Progenitor cell of endocrine pancreas (in vitro differentiated cells): ENCODE results near the gene ADAMTS17. TPM values are rescaled to one million over a fixed set of nuclear protein-coding genes. Genes with fewer than 3 reads are reported as not detected.

Experiments
- DNase-seq: peaks from one replicate; pipeline ENCODE4 v3.0.0; 2021; ENCODE audit warnings: low spot score; ENCODE audit not compliant: unreplicated experiment
- H3K27ac Mint-ChIP-seq: 2 replicates; pipeline ENCODE4 v1.8.0; 2021; ENCODE audit warnings: mild to moderate bottlenecking, moderate library complexity, mixed read lengths
- H3K27me3 Mint-ChIP-seq: 2 replicates; pipeline ENCODE4 v1.8.0; 2021; ENCODE audit warnings: mixed read lengths
- H3K36me3 Mint-ChIP-seq: 2 replicates; pipeline ENCODE4 v1.8.0; 2022; ENCODE audit warnings: mixed read lengths; ENCODE audit not compliant: insufficient read depth
- H3K4me1 Mint-ChIP-seq: 2 replicates; pipeline ENCODE4 v1.8.0; 2021; ENCODE audit warnings: low read depth, mixed read lengths
- H3K4me3 Mint-ChIP-seq: 2 replicates; pipeline ENCODE4 v1.8.0; 2021; ENCODE audit warnings: low read depth, mild to moderate bottlenecking, moderate library complexity, mixed read lengths
- H3K9me3 Mint-ChIP-seq: 2 replicates; pipeline ENCODE4 v1.8.0; 2021; ENCODE audit warnings: low read depth, mixed read lengths
- total RNA-seq: library from RNA; stranded (reverse); gene quantifications from 2 replicates; pipeline ENCODE4 v1.2.1, GENCODE V29; 2021
- TF ChIP-seq, protein P1 (sequence below): fragments of 200-600 bp; sonication (generic); IDR thresholded peaks from one replicate; pipeline ENCODE4 v1.5.0; 2021; ENCODE audit warnings: antibody characterized with exemption, mild to moderate bottlenecking; ENCODE audit not compliant: unreplicated experiment

The ADAMTS17 gene
- total RNA-seq, 1 donor from 2014 or later: 3.5 TPM

DNA sequence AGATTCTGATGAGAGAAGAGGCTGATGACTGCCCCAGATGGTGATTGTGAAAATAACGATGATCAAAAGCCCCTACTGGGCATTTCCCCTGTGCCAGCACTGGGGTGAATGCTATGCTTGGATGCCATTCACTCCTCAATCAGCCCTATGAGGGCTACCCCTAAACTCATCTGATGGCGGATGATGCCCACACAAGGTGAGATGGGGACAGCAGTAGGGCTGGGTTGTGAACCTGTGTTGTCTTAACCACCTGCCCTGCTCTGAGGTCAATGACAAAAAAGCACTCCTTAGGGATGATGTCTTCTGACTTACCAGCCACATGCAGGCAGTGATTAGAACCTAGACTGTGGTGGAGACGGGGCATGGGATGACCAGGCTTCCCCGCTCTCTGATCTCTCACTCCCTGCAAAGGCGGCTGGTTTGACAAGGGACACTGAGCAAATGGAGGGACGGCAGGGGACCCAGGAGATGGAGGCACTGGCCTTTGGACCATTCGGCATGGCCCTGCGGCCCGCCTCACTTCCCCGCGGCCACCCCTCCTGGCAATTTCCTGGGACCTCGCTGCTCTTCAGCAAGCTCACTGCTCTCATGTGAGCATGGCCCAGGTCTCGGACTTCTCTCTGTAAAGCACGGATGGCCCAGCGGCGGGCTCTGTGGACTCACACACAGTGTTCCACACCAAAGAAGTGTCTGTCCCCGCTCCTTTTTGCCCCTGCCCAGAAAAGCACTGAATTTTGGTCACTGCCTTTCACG is 357.1 kb downstream of the ADAMTS17 start:
- DNase-seq: no peak
- Mint-ChIP-seq H3K36me3 (peaks cover 1% of the 10 kb centered on the region), H3K27ac (no peak overlapping the region), H3K4me3 (no peak overlapping the region), H3K27me3 (peaks cover 49% of the 10 kb centered on the region), H3K4me1 (peaks cover 13% of the 10 kb centered on the region), H3K9me3 (peaks cover 4% of the 10 kb centered on the region)
- TF ChIP-seq, protein P1, sequence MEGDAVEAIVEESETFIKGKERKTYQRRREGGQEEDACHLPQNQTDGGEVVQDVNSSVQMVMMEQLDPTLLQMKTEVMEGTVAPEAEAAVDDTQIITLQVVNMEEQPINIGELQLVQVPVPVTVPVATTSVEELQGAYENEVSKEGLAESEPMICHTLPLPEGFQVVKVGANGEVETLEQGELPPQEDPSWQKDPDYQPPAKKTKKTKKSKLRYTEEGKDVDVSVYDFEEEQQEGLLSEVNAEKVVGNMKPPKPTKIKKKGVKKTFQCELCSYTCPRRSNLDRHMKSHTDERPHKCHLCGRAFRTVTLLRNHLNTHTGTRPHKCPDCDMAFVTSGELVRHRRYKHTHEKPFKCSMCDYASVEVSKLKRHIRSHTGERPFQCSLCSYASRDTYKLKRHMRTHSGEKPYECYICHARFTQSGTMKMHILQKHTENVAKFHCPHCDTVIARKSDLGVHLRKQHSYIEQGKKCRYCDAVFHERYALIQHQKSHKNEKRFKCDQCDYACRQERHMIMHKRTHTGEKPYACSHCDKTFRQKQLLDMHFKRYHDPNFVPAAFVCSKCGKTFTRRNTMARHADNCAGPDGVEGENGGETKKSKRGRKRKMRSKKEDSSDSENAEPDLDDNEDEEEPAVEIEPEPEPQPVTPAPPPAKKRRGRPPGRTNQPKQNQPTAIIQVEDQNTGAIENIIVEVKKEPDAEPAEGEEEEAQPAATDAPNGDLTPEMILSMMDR: no peak

DNA sequence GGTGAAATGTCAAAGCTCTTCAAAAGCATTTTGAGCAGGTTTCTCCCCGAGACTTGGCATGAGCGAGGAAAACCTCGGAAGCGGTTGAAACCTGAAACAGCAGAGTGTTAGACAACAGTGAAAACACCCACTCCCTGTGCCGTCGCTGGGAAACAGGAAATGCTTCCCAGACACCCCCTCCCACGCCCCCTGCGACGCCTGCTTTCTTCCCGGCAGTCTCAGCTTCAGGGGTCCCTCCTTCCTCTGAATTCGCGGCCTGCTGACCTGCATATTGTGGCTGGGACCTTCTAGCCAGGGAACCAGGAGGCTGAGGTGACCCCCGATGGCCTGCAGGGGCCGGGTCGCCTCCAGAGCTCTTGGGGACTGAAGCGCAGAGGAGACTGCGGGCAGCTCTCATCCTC is 357.9 kb downstream of the ADAMTS17 start:
- no peak for DNase-seq
- Mint-ChIP-seq H3K4me1 (peaks cover 13% of the 10 kb centered on the region), H3K9me3 (peaks cover 4% of the 10 kb centered on the region), H3K4me3 (no peak overlapping the region), H3K27me3 (peaks cover 50% of the 10 kb centered on the region), H3K36me3 (peaks cover 1% of the 10 kb centered on the region), H3K27ac (no peak overlapping the region)
- TF ChIP-seq, protein P1: no peak

DNA sequence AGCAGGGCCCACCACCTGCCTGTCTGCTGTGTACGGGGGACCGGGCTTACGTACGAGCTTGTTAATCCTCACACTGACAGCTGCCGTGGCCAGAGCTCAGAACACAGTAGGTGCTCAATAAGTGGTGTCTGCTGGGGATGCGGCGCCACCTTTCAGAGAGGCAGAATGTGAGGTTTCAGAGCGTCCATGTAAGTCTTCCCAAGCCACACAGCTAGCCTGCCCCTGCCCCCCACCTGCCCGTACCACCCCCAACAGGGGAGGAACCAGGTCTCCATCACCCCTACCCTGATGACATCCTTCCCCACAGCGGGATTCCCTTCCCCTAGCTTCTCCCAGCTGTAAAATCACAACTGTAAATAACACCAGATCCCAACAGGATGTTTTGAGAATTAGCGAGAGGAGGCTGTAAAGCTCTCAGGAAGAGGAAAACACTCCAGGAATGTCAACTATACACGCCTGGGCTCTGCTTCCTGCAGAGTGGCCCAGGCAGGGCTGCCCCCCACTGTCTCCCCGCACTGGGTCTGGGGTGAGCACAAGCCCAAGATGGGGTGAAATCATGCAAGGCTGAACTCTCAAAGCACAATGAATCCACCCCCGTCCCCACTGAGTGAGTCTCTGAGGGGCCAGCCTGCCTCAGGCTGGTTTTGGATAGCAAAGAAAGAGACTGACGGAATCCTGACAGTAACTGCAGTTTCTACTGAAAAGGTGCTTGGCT is 358.4 kb downstream of the ADAMTS17 start:
- no peak for DNase-seq
- TF ChIP-seq, protein P1: no peak
- H3K27me3 Mint-ChIP-seq: peaks cover 55% of the 10 kb centered on the region

DNA sequence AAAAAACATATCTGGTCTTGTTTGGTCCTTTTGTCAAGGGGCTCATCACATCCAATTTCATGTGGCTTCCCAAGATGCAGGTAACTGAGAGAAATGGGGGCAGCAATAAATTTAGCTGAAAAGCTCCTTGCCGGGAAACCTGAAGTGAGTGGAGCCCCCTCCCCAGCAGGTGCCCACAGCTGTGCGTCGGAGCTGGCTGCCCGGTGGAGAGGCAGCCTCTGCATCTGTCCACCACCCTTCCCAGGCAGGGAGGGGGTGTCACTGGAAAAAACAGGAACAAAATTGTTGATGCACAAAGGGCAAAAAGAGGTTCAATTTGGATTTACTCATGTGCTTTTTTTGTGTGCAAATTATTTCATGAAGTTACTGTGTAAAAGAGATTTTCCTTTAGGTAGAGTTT is 359.1 kb downstream of the ADAMTS17 start:
- H3K27me3 Mint-ChIP-seq: peaks cover 55% of the 10 kb centered on the region
- DNase-seq: no peak
- H3K27ac Mint-ChIP-seq: no peak overlapping the region
- H3K36me3 Mint-ChIP-seq: no peaks in the 10 kb centered on the region
- TF ChIP-seq, protein P1: no peak
- H3K9me3 Mint-ChIP-seq: no peaks in the 10 kb centered on the region
- no peak overlapping the region for H3K4me3 Mint-ChIP-seq
- peaks cover 13% of the 10 kb centered on the region for H3K4me1 Mint-ChIP-seq

More for the DNA sequence above, 358.4 kb downstream of the ADAMTS17 start:
- Mint-ChIP-seq H3K9me3 (peaks cover 3% of the 10 kb centered on the region), H3K4me3 (no peak overlapping the region), H3K4me1 (peaks cover 13% of the 10 kb centered on the region), H3K36me3 (peaks cover 1% of the 10 kb centered on the region), H3K27ac (no peak overlapping the region)

DNA sequence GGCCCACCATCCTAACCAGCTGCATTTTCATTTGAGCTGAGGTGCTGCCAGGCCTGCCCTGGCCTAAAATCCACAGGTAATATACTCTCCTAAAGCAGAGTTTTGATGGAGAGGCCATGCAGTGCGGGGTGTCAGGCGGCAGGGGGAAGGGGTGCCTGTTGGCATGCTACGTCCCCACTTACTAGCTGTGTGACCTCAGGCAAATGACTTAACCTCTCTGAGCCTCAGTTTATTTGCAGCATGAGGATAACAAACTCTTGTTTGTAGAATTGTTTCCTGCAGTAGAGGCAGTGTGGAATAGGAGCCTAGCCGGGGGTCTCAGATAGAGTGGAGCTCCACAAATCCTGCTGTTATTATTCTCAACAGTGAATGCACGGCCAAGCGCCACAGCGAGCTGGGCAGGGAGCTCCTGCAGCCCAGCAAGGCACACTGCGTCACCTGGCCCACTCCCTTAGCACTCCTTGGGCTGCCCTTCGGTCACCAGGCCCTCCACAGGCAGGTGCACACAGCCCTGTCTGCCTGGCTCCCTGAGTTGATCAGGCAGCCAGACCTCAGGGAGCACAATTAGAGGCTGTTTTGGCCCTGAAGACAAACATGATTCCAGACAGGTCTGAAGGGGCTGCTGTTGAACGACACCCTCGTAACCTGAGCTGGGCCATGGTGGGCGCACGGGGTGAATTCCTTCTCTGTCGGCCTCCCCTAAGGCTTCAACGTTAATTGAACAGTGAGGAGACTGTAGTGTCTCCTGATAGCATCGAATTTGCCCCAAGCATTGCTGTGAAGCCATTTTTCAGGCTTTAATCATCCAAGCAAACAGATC is 359.7 kb downstream of the ADAMTS17 start:
- DNase-seq: no peak
- H3K27me3 Mint-ChIP-seq: peaks cover 52% of the 10 kb centered on the region
- TF ChIP-seq, protein P1: no peak
- no peak overlapping the region for H3K27ac Mint-ChIP-seq
- H3K4me3 Mint-ChIP-seq: no peak overlapping the region
- H3K36me3 Mint-ChIP-seq: no peaks in the 10 kb centered on the region
- H3K9me3 Mint-ChIP-seq: no peaks in the 10 kb centered on the region
- peaks cover 13% of the 10 kb centered on the region for H3K4me1 Mint-ChIP-seq
